Left renal pelvis (tissue), 4 donors: Measurements from ENCODE around the gene ZDHHC1. TPM values are rescaled to one million over a fixed set of nuclear protein-coding genes. Genes with fewer than 3 reads are reported as not detected.

ENCODE experiments used
- DNase-seq, 4 donors: peaks; one replicate each; pipeline ENCODE4 v3.0.0-alpha.2; 2013; ENCODE audit warnings: low read depth in 4 of 4, low spot score in 3 of 4
- polyA plus RNA-seq, 4 donors: library from polyadenylated mRNA; unstranded; fragments of 120-200 nt; gene quantifications; one replicate each; pipeline ENCODE4 v1.2.1, GENCODE V29; 2013; ENCODE audit not compliant: insufficient read length in 4 of 4

Gene ZDHHC1
- polyA plus RNA-seq, 4 donors: 10.4 to 18.0 (median 11.9) TPM

GRCh38 chr16:67448580-67448979, 32.3 kb upstream of the ZDHHC1 start:
- no peak for DNase-seq

GRCh38 chr16:67447508-67448076, 31.3 kb upstream of the ZDHHC1 start:
- DNase-seq: peak in 1 of 4 donors; percentile 48

- no peak for DNase-seq
Measured at GRCh38 chr16:67446968-67447507, 30.8 kb upstream of the ZDHHC1 start.

GRCh38 chr16:67445913-67446907, 29.9 kb upstream of the ZDHHC1 start:
- no peak for DNase-seq

- no peak for DNase-seq
Measured at GRCh38 chr16:67445441-67445912, 29.2 kb upstream of the ZDHHC1 start.

- DNase-seq: no peak
Measured at GRCh38 chr16:67445126-67445426, 28.8 kb upstream of the ZDHHC1 start.

GRCh38 chr16:67444259-67445125, 28.2 kb upstream of the ZDHHC1 start:
- no peak for DNase-seq

- no peak for DNase-seq
Measured at GRCh38 chr16:67443265-67443664, 27.0 kb upstream of the ZDHHC1 start.

- no peak for DNase-seq
Measured at GRCh38 chr16:67442581-67443255, 26.4 kb upstream of the ZDHHC1 start.

GRCh38 chr16:67441907-67442306, 25.6 kb upstream of the ZDHHC1 start:
- DNase-seq: no peak

GRCh38 chr16:67441271-67441753, 25.0 kb upstream of the ZDHHC1 start:
- DNase-seq: peak in 1 of 4 donors; percentile 40

GRCh38 chr16:67438824-67439393, 22.6 kb upstream of the ZDHHC1 start:
- no peak for DNase-seq

- DNase-seq: no peak
Measured at GRCh38 chr16:67438098-67438791, 22.0 kb upstream of the ZDHHC1 start.

GRCh38 chr16:67437513-67437912, 21.2 kb upstream of the ZDHHC1 start:
- no peak for DNase-seq

- DNase-seq: no peak
Measured at GRCh38 chr16:67436640-67437193, 20.4 kb upstream of the ZDHHC1 start.

GRCh38 chr16:67435758-67436164, 19.5 kb upstream of the ZDHHC1 start:
- DNase-seq: no peak

GRCh38 chr16:67433131-67433719, 16.9 kb upstream of the ZDHHC1 start:
- DNase-seq: no peak

- DNase-seq: no peak
Measured at GRCh38 chr16:67432506-67432890, 16.2 kb upstream of the ZDHHC1 start.
